ENCODE data around the gene UBA5. TPM values are rescaled to one million over a fixed set of nuclear protein-coding genes. Genes with fewer than 3 reads are reported as not detected.
A peak's percentile ranks its signal among the peaks of the same experiment; 100 is the strongest.

The UBA5 gene
- total RNA-seq, 6 donors from 2014 or later: 29.4 to 69.1 (median 41.1) TPM

DNA sequence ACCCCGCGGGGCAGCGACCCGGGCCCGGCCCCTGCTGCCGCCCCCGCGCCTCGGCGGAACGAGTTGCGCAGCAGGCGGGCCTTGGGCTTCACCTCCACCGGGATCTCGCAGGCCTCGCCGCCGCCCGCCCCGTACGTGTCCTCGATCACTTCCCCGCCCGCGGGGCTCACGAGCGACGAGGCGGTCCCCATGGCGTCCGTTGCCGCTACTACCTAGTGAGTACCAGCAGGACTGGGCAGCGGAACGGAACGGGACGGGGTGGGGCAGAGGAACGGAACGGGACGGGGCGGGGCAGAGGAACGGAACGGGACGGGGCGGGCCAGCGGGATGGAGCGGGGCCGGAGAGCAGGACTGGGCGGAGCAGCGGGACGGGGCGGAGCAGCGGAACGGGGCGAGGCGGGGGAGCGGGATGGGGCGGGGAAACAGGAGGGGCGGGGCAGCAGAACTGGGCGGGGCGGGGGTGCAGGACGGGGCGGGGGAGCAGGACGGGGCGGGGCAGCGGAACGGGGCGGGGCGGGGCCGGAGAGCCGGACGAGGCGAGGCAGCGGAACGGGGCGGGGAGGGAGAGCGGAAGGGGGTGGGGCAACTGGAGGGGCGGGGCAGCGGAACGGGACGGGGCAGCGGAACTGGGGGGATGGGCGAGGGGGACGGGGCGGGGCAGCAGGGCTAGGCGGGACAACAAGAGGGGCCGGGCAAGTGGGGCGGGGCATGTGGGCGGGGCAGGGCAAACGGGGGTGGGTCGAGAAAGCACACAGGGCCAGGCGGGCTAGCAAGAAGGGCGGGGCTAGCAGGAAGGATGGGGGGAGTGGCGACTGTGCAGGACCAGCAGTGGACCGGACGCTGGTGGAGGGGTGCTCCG lies 62.3 kb downstream of the UBA5 start, which contains the start of gene NPHP3:
Gene NPHP3 (minus strand): TSS at position 245 of the 859 bp plus-strand sequence. CDS start 54 bp downstream, at position 191.
- H3K4me1 ChIP-seq: peaks cover 16 to 35% (median 29%) of the 10 kb centered on the region in 4 donors
- WGBS, 2 donors: 1% methylated on average over 21 of the region's 96 CpGs
- peak; percentile 98 for DNase-seq

DNA sequence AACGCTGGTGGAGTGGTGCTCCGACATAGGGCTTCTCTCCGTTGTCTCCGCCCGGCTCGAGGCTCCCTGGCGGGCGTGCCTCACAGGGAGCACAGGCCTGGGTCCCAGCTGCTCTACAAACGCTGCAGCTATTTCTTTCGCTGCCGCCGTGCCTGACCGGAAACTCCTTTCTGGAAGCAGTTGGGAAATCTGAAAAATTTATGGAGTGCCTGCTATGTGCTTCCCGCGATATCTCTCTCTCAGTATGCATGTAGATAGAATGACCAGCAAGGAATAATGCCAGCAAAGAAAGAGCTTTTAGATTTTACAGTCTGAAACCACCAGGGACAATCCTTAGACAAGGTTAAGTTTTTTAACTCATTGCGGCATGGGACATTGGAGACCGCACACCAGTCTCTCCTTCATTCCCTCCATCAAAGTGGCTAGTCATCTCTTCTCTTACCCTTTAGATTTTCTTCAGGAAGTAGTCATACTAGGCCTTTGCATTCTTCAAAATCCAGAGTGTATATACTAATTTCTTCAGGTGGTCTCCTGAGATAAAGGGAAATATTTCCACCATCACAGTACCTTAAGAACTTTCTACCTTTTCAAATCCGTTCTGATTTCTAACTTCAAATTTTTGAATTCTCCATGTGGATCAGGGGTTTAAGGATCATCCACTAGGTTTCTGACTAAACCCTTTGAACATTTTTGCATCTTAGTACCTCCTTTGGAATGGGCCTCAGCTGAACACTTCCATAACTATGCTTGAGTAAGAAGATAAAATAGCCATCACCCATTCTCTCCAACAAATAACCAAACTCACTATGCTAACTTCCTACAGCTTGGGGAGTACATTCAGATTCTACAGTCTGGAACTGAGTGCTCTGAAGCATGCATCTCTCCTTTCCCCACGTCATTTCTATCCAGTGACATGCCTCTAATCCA lies 63.2 kb downstream of the UBA5 start:
- Histone ChIP-seq H3K27ac (peak overlapping the region; percentile 53 to 87 (median 76)), H3K4me3 (peak overlapping the region; percentile 32 to 65 (median 56)), H3K36me3 (peaks cover 0 to 6% (median 2%) of the 10 kb centered on the region in 4 donors), H3K4me1 (peaks cover 16 to 35% (median 29%) of the 10 kb centered on the region in 4 donors), H3K9me3 (no peaks in the 10 kb centered on the region), H3K27me3 (no peaks in the 10 kb centered on the region)
- ATAC-seq (ENCODE audit: low FRiP score in 2 of 2) (peak in 1 of 2 donors; percentile 56), DNase-seq (no peak)
- TF ChIP-seq POLR2AphosphoS5 (IDR thresholded peaks at IDR 0.05) (no peak), EP300 (IDR thresholded peaks at IDR 0.05) (no peak), POLR2A (IDR thresholded peaks at IDR 0.05) (peak in 2 of 4 donors; percentile 63 to 79)
- TF ChIP-seq, protein P1, sequence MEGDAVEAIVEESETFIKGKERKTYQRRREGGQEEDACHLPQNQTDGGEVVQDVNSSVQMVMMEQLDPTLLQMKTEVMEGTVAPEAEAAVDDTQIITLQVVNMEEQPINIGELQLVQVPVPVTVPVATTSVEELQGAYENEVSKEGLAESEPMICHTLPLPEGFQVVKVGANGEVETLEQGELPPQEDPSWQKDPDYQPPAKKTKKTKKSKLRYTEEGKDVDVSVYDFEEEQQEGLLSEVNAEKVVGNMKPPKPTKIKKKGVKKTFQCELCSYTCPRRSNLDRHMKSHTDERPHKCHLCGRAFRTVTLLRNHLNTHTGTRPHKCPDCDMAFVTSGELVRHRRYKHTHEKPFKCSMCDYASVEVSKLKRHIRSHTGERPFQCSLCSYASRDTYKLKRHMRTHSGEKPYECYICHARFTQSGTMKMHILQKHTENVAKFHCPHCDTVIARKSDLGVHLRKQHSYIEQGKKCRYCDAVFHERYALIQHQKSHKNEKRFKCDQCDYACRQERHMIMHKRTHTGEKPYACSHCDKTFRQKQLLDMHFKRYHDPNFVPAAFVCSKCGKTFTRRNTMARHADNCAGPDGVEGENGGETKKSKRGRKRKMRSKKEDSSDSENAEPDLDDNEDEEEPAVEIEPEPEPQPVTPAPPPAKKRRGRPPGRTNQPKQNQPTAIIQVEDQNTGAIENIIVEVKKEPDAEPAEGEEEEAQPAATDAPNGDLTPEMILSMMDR (IDR thresholded peaks at IDR 0.05): peak in 2 of 6 experiments; percentile 5 to 6
- WGBS, 2 donors: 9 to 25% methylated on average over 9 to 19 of the region's 19 CpGs

More for the DNA sequence above, 62.3 kb downstream of the UBA5 start, which contains the start of gene NPHP3:
- peak; percentile 95 to 97 for ATAC-seq (ENCODE audit: low FRiP score in 2 of 2)
- H3K9me3 ChIP-seq: no peaks in the 10 kb centered on the region
- TF ChIP-seq POLR2A (IDR thresholded peaks at IDR 0.05) (peak; percentile 47 to 94 (median 80)), EP300 (IDR thresholded peaks at IDR 0.05) (no peak), POLR2AphosphoS5 (IDR thresholded peaks at IDR 0.05) (peak; percentile 94 to 99)
- TF ChIP-seq, protein P1 (IDR thresholded peaks at IDR 0.05): peak in 3 of 6 experiments; percentile 36 to 56 (median 45)
- peak within 1 kb of the TSS; percentile 96 to 97 (median 97) for H3K27ac ChIP-seq
- H3K27me3 ChIP-seq: no peaks in the 10 kb centered on the region
- H3K4me3 ChIP-seq: peak within 1 kb of the TSS; percentile 58 to 96 (median 94)
- H3K36me3 ChIP-seq: peaks cover 0 to 14% (median 3%) of the 10 kb centered on the region in 4 donors

DNA sequence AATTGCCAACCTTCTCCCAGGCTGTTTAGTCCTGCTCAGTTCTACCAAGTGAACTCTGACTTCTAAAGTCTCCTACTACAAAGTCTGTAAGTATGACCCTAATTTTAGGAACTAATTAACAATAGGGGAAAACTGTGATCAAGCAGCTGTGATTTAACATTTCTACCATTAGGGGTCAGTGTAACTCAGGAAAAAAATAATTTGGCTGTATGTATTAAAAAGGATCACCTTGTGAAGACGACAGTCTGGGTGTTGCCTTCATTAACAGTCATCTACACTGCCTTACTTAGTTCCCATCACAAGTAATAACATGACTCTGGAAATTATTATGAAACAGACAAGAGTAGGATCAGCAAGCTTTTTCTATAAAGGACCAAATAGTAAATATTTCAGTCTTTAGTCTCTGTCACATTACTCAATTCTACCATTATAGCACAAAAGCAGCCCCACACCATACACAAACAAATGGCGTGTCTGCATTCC lies 66.3 kb downstream of the UBA5 start:
- no peak for DNase-seq

More for the DNA sequence above, 66.3 kb downstream of the UBA5 start:
- no peak for ATAC-seq (ENCODE audit: low FRiP score in 2 of 2)
- Histone ChIP-seq H3K27ac (no peak overlapping the region), H3K4me1 (peaks cover 0 to 12% (median 6%) of the 10 kb centered on the region in 4 donors), H3K27me3 (no peaks in the 10 kb centered on the region), H3K9me3 (no peaks in the 10 kb centered on the region), H3K36me3 (no peaks in the 10 kb centered on the region), H3K4me3 (no peak overlapping the region)
- TF ChIP-seq EP300 (IDR thresholded peaks at IDR 0.05): no peak
- TF ChIP-seq POLR2AphosphoS5 (IDR thresholded peaks at IDR 0.05): no peak
- TF ChIP-seq POLR2A (IDR thresholded peaks at IDR 0.05): no peak
- TF ChIP-seq, protein P1 (IDR thresholded peaks at IDR 0.05): peak; percentile 70 to 85 (median 78)
- WGBS, 2 donors: 11 to 14% methylated on average over 2 of the region's 2 CpGs

Other genes with a start within 250 kb of the UBA5 start
- 10 to 100 TPM; 29.1 to 54.9 (median 35.1) TPM for gene DNAJC13, start 242.8 kb upstream of the UBA5 start, total RNA-seq
- 1 to 10 TPM in 5 of 6 donors, not detected in 1; 3.7 to 8.5 (median 7.2) TPM for gene ACKR4, start 63.1 kb upstream of the UBA5 start, total RNA-seq
- gene ACAD11, start 520 bp upstream of the UBA5 start, total RNA-seq: 10 to 100 TPM; 15.8 to 50.3 (median 19.5) TPM
- gene NPHP3, start 62.1 kb downstream of the UBA5 start, total RNA-seq: 10 to 100 TPM; 21.1 to 78.6 (median 30.7) TPM

All from upper lobe of left lung (tissue), 6 donors.